Endothelial cell of umbilical vein (primary cell): Measurements from ENCODE around the gene SDSL. TPM values are rescaled to one million over a fixed set of nuclear protein-coding genes. Genes with fewer than 3 reads are reported as not detected.

Source experiments
- BruUV-seq: library from RNA; stranded (reverse); fragments of 400-500 nt; replicated peaks from 2 replicates; lab custom pipeline; 2021; lab: Mats Ljungman, UMichigan
- CTCF ChIA-PET: fragments of 300-600, 350-600 bp; sonication (Branson Sonifier 250); formaldehyde crosslinking; loops from one replicate; lab custom pipeline; 2021; ENCODE audit warnings: antibody characterized with exemption, inconsistent platforms; lab: Charles Lee
- POLR2A ChIA-PET: fragments of 300-600, 350-600 bp; sonication (Branson Sonifier 250); formaldehyde crosslinking; loops from one replicate; lab custom pipeline; 2021; ENCODE audit warnings: antibody characterized with exemption, inconsistent platforms; lab: Charles Lee
- DNase-seq: peaks from one replicate; pipeline ENCODE4 v3.0.0-alpha.2; 2011; ENCODE audit warnings: low read depth, low spot score
- FAIRE-seq: peaks from 2 replicates; lab custom pipeline; 2011; peaks lifted over from hg19 to GRCh38; lab: Jason Lieb, UNC
- H2AFZ ChIP-seq: 2 replicates; pipeline ENCODE4 v1.6.0; 2012; ENCODE audit warnings: low read depth, low read length, control low read depth, inconsistent platforms
- H3K27ac ChIP-seq: 2 replicates; pipeline ENCODE4 v1.5.1; 2011; ENCODE audit warnings: low read depth, mild to moderate bottlenecking, control low read depth, low read length, moderate library complexity; ENCODE audit not compliant: insufficient read depth
- H3K27me3 ChIP-seq, 2 experiments: 2 replicates each; pipeline versions ENCODE4 v1.6.0 to v1.6.1; 2011; ENCODE audit warnings: low read length in 2 of 2, mixed read lengths in 1 of 2; ENCODE audit not compliant: control insufficient read depth in 2 of 2, insufficient read depth in 2 of 2
- H3K36me3 ChIP-seq, 2 experiments: 2 replicates in 1 of 2; 3 replicates in 1 of 2; pipeline ENCODE4 v1.5.1; 2011; ENCODE audit warnings: low read length in 2 of 2, mild to moderate bottlenecking in 1 of 2, moderate library complexity in 1 of 2; ENCODE audit not compliant: control insufficient read depth in 2 of 2, insufficient read depth in 2 of 2; ENCODE audit errors: extremely low read depth in 1 of 2
- H3K4me1 ChIP-seq: 3 replicates; pipeline ENCODE4 v1.5.1; 2011; ENCODE audit warnings: mild to moderate bottlenecking, low read length; ENCODE audit not compliant: control insufficient read depth, insufficient read depth; ENCODE audit errors: extremely low read depth
- H3K4me2 ChIP-seq: 2 replicates; pipeline ENCODE4 v1.6.1; 2011; ENCODE audit warnings: low read length, control low read depth, mixed read lengths; ENCODE audit not compliant: insufficient read depth
- H3K4me3 ChIP-seq, 3 experiments: fragments of 200-600 bp in 1 of 3; sonication (generic), shearing (Covaris generic) in 1 of 3; replicated peaks in 1 of 3; 2 replicates each; pipeline ENCODE4 v1.5.1; 2011 to 2016; ENCODE audit warnings: control low read depth in 3 of 3, low read length in 3 of 3, mild to moderate bottlenecking in 2 of 3, inconsistent platforms in 1 of 3, low read depth in 1 of 3, moderate library complexity in 1 of 3; ENCODE audit not compliant: insufficient read depth in 1 of 3
- H3K79me2 ChIP-seq: 2 replicates; pipeline ENCODE4 v1.6.0; 2012; ENCODE audit warnings: low read length, inconsistent platforms; ENCODE audit not compliant: control insufficient read depth, insufficient read depth
- H3K9ac ChIP-seq: replicated peaks from 2 replicates; pipeline ENCODE3; 2011; ENCODE audit warnings: low read length, control low read depth; ENCODE audit not compliant: insufficient read depth; ENCODE audit errors: extremely low read depth
- H3K9me1 ChIP-seq: replicated peaks from 3 replicates; pipeline ENCODE4 v1.6.0; 2011; ENCODE audit warnings: mild to moderate bottlenecking, low read length; ENCODE audit not compliant: control insufficient read depth, insufficient read depth; ENCODE audit errors: extremely low read depth
- H3K9me3 ChIP-seq: replicated peaks from 2 replicates; pipeline ENCODE4 v1.5.1; 2012; ENCODE audit warnings: low read length, inconsistent platforms; ENCODE audit not compliant: control insufficient read depth, insufficient read depth
- H4K20me1 ChIP-seq: replicated peaks from 2 replicates; pipeline ENCODE3; 2011; ENCODE audit warnings: mild to moderate bottlenecking, low read length; ENCODE audit not compliant: control insufficient read depth, insufficient read depth; ENCODE audit errors: extremely low read depth
- EZH2 ChIP-seq: IDR thresholded peaks from 2 replicates; pipeline ENCODE4 v1.6.1; 2012; ENCODE audit warnings: borderline replicate concordance, low read depth, mild to moderate bottlenecking, moderate library complexity, low read length, inconsistent platforms; ENCODE audit not compliant: severe bottlenecking
- FOS ChIP-seq: IDR thresholded peaks from 2 replicates; pipeline ENCODE4 v1.6.1; 2011; ENCODE audit warnings: mild to moderate bottlenecking, low read length, moderate library complexity, borderline replicate concordance; ENCODE audit not compliant: insufficient read depth
- GATA2 ChIP-seq: IDR thresholded peaks from 2 replicates; pipeline ENCODE4 v1.7.0; 2011; ENCODE audit warnings: low read depth, mild to moderate bottlenecking, moderate library complexity, mixed read lengths, low read length; ENCODE audit not compliant: insufficient read length, insufficient read depth
- MAX ChIP-seq: IDR thresholded peaks from 2 replicates; pipeline ENCODE4 v1.6.1; 2011; ENCODE audit not compliant: insufficient read depth, insufficient read length
- dilution Hi-C: fragments of 300-500 bp; cut with MboI; formaldehyde crosslinking; loops from one replicate; pipeline ENCODE4 v1.15.0; 2019; ENCODE audit warnings: low sequenced_read_pairs; ENCODE audit not compliant: extremely low pct_ligation_motif_present
- intact Hi-C: fragments of 100-400 bp; cut with micrococcal nuclease; formaldehyde crosslinking; loops from one replicate; pipeline ENCODE4 v1.10.0; 2022
- polyA plus RNA-seq, 4 experiments: library from polyadenylated mRNA; depleted of rRNA in 3 of 4; stranded (reverse) in 3 of 4; unstranded in 1 of 4; fragments of >200 nt; gene quantifications; 2 replicates each; pipeline versions ENCODE4 v1.2.1 to v1.2.3, GENCODE V29; 2011 to 2012; ENCODE audit warnings: missing spikeins in 1 of 4
- total RNA-seq: library from RNA; stranded (reverse); gene quantifications from 2 replicates; pipeline ENCODE4 v1.2.3, GENCODE V29; 2021

SDSL gene
- total and polyA plus RNA-seq, 2 donors (not counting 3 experiments of a cell fraction or from before 2014, with no cell fraction given): 5.7 to 16.9 TPM

GRCh38 chr12:113475451-113476175, 53.4 kb downstream of the SDSL start:
- POLR2A ChIA-PET: no interaction called here

DNA sequence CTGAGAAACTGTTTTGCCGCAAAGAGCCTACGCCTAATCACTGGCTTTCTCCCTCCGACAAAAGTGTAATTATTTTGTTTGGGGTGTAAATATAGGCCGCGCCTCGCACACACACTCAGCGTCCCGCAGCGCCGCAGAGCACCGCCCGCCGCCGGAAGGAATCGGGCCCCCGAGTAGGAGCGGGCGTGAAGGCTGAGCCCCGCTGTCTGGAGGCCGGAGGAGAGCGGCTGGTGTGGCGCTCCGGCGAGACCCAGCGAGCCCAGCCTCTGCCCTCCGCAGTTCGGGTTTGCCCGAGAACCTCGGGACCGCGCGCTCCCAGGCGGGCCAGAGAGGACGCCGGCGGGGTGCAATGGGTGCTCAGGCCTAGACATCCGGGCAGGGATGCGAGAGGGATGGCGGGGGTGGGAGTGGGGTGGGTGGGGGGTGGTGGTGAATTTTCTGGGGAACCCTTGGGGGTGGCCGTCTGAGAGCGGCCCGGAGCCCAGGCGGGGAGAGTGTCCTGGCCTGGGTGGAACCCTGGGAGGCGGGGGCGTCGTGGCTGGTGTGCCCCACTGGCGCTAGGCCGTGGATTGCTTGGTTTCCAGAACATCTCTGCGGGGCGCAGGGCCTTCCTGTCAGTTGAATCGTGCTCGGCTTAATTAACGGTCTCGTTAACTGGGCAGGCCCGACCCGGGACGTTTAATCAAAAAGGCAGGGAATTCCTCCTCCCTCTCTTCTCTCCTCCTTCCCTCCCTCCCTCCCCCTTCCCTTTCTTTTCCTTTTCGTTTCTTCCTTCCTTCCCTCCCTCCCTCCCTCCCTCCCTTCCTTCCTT, 54.2 kb downstream of the SDSL start:
- intact Hi-C loops: no loop called here
- no peaks in the 10 kb centered on the region for H4K20me1 ChIP-seq
- H3K27ac ChIP-seq: no peak overlapping the region
- FAIRE-seq (no peak), DNase-seq (no peak)
- BruUV-seq: no TSS peak
- no peaks in the 10 kb centered on the region for H3K9me1 ChIP-seq
- H3K36me3 ChIP-seq: no peaks in the 10 kb centered on the region
- H3K4me3 ChIP-seq: no peak overlapping the region
- H2AFZ ChIP-seq: no peak overlapping the region
- H3K4me2 ChIP-seq: no peak overlapping the region
- no peak overlapping the region for H3K9ac ChIP-seq
- no peaks in the 10 kb centered on the region for H3K79me2 ChIP-seq
- H3K27me3 ChIP-seq: peaks cover 78% of the 10 kb centered on the region in 2 experiments
- H3K4me1 ChIP-seq: no peaks in the 10 kb centered on the region
- ChIA-PET POLR2A (no interaction called here), CTCF (no interaction called here)
- peak; percentile 93 for TF ChIP-seq EZH2
- no peak for TF ChIP-seq FOS
- no peak for TF ChIP-seq MAX
- no peaks in the 10 kb centered on the region for H3K9me3 ChIP-seq
- dilution Hi-C loops: no loop called here

More at GRCh38 chr12:113475451-113476175, 53.4 kb downstream of the SDSL start:
- intact Hi-C loops (no loop called here), dilution Hi-C loops (no loop called here)
- Histone ChIP-seq H3K9me3 (no peaks in the 10 kb centered on the region), H3K4me2 (no peak overlapping the region), H3K79me2 (no peaks in the 10 kb centered on the region), H3K4me1 (no peaks in the 10 kb centered on the region), H3K27me3 (peaks cover 83 to 86% of the 10 kb centered on the region in 2 experiments), H3K9ac (no peak overlapping the region), H2AFZ (no peak overlapping the region), H3K9me1 (no peaks in the 10 kb centered on the region), H3K27ac (no peak overlapping the region), H4K20me1 (no peaks in the 10 kb centered on the region), H3K4me3 (no peak overlapping the region), H3K36me3 (no peaks in the 10 kb centered on the region)
- no peak for FAIRE-seq
- no peak for DNase-seq
- peak; percentile 91 for TF ChIP-seq EZH2
- no peak for TF ChIP-seq GATA2
- CTCF ChIA-PET: no interaction called here
- no TSS peak for BruUV-seq
